ENCODE results near the gene RAI1. TPM values are rescaled to one million over a fixed set of nuclear protein-coding genes. Genes with fewer than 3 reads are reported as not detected.

The RAI1 gene
- total RNA-seq, 1 experiment from 2014 or later, result 46.8 TPM

GRCh38 chr17:17778308-17779014, 97.2 kb downstream of the RAI1 start:
- intact Hi-C loops (cut with micrococcal nuclease; ENCODE audit: unreplicated experiment), result no loop called here
- Histone ChIP-seq H3K9me3 (ENCODE audit: low read depth, low read length, poor library complexity, severe bottlenecking) (no peaks in the 10 kb centered on the region), H3K4me3 (ENCODE audit: low read depth, low read length, poor library complexity, severe bottlenecking) (no peak overlapping the region), H3K27ac (ENCODE audit: low read depth, low read length, poor library complexity, severe bottlenecking) (peak overlapping the region; percentile 71), H3K27me3 (replicated peaks; ENCODE audit: insufficient read depth, low read depth, low read length, poor library complexity) (no peaks in the 10 kb centered on the region), H3K36me3 (ENCODE audit: insufficient read depth, low read length, poor library complexity, severe bottlenecking) (no peaks in the 10 kb centered on the region), H3K4me1 (ENCODE audit: insufficient read depth, low read length, poor library complexity, severe bottlenecking) (peaks cover 32% of the 10 kb centered on the region)
- TF ChIP-seq EZH2 (IDR thresholded peaks at IDR 0.05; ENCODE audit: borderline replicate concordance, low read depth, low read length, poor library complexity, severe bottlenecking), result no peak
- TF ChIP-seq, protein P1, sequence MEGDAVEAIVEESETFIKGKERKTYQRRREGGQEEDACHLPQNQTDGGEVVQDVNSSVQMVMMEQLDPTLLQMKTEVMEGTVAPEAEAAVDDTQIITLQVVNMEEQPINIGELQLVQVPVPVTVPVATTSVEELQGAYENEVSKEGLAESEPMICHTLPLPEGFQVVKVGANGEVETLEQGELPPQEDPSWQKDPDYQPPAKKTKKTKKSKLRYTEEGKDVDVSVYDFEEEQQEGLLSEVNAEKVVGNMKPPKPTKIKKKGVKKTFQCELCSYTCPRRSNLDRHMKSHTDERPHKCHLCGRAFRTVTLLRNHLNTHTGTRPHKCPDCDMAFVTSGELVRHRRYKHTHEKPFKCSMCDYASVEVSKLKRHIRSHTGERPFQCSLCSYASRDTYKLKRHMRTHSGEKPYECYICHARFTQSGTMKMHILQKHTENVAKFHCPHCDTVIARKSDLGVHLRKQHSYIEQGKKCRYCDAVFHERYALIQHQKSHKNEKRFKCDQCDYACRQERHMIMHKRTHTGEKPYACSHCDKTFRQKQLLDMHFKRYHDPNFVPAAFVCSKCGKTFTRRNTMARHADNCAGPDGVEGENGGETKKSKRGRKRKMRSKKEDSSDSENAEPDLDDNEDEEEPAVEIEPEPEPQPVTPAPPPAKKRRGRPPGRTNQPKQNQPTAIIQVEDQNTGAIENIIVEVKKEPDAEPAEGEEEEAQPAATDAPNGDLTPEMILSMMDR (conservative IDR thresholded peaks at IDR 0.05; ENCODE audit: low read depth, low read length), result no peak
- ChIA-PET CTCF (no interaction called here), POLR2A (ENCODE audit: low non-redundant PET) (no interaction called here)
- BruUV-seq (replicated peaks), result no TSS peak
- DNase-seq (ENCODE audit: low spot score), result no peak

- H3K27ac ChIP-seq (ENCODE audit: low read depth, low read length, poor library complexity, severe bottlenecking), result peak overlapping the region; percentile 71
- intact Hi-C loops (cut with micrococcal nuclease; ENCODE audit: unreplicated experiment), result no loop called here
- BruUV-seq (replicated peaks), result no TSS peak
- TF ChIP-seq EZH2 (IDR thresholded peaks at IDR 0.05; ENCODE audit: borderline replicate concordance, low read depth, low read length, poor library complexity, severe bottlenecking), result no peak
- TF ChIP-seq, protein P1 (conservative IDR thresholded peaks at IDR 0.05; ENCODE audit: low read depth, low read length), result no peak
- DNase-seq (ENCODE audit: low spot score), result no peak
- H3K36me3 ChIP-seq (ENCODE audit: insufficient read depth, low read length, poor library complexity, severe bottlenecking), result no peaks in the 10 kb centered on the region
- peaks cover 32% of the 10 kb centered on the region for H3K4me1 ChIP-seq (ENCODE audit: insufficient read depth, low read length, poor library complexity, severe bottlenecking)
- H3K27me3 ChIP-seq (replicated peaks; ENCODE audit: insufficient read depth, low read depth, low read length, poor library complexity), result no peaks in the 10 kb centered on the region
- CTCF ChIA-PET, result interaction anchor here (0.6 kb wide), 1 partner anchor 27 kb away, joined by 3 read pairs; no protein-coding TSS in a partner anchor
- H3K9me3 ChIP-seq (ENCODE audit: low read depth, low read length, poor library complexity, severe bottlenecking), result no peaks in the 10 kb centered on the region
- H3K4me3 ChIP-seq (ENCODE audit: low read depth, low read length, poor library complexity, severe bottlenecking), result no peak overlapping the region
- POLR2A ChIA-PET (ENCODE audit: low non-redundant PET), result no interaction called here
These were observed 97.9 kb downstream of the RAI1 start for GRCh38 chr17:17779015-17779611.

DNA sequence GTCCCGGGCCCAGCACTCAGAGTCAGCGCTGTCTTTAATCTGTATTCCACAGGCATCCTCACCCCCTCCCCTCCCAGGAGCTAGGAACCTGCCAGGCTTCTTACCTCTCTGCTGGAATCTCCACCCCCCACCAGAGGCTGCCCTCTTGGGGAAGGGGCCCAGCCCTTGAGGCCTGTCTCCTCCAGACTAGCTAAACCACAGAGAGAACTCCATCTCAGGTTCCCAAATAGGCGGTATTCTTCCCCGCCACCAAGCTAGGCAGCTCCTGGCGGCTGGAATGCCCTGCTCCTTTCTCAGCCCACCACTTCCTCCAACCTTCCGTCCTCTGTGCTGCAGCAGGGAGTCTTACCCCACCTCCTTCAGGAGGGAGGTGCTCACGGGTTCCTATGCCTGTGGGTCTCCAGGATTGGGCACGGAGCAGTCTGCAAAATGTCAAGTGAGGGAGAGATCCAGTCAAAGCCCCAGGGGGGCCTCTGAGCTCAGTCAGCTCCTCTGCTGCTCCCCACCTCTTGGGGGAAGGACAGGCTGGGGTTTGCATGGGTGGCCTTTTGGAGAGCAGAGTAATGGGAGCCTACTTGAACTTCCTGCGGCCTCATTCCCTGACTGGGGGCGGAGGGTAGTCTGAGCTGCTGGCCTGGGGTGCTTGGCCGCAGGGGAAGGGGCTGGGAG, 99.8 kb downstream of the RAI1 start:
- peak overlapping the region; percentile 63 for H3K4me3 ChIP-seq (ENCODE audit: low read depth, low read length, poor library complexity, severe bottlenecking)
- no TSS peak for BruUV-seq (replicated peaks)
- no peaks in the 10 kb centered on the region for H3K9me3 ChIP-seq (ENCODE audit: low read depth, low read length, poor library complexity, severe bottlenecking)
- peaks cover 51% of the 10 kb centered on the region for H3K4me1 ChIP-seq (ENCODE audit: insufficient read depth, low read length, poor library complexity, severe bottlenecking)
- DNase-seq (ENCODE audit: low spot score), result peak; percentile 91
- ChIA-PET CTCF (interaction anchor here (1.2 kb wide), 1 partner anchor 86 kb away, joined by 5 read pairs; no protein-coding TSS in a partner anchor), POLR2A (ENCODE audit: low non-redundant PET) (no interaction called here)
- TF ChIP-seq EZH2 (IDR thresholded peaks at IDR 0.05; ENCODE audit: borderline replicate concordance, low read depth, low read length, poor library complexity, severe bottlenecking), result no peak
- TF ChIP-seq, protein P1 (conservative IDR thresholded peaks at IDR 0.05; ENCODE audit: low read depth, low read length), result peak; percentile 44
- H3K27me3 ChIP-seq (replicated peaks; ENCODE audit: insufficient read depth, low read depth, low read length, poor library complexity), result no peaks in the 10 kb centered on the region
- intact Hi-C loops (cut with micrococcal nuclease; ENCODE audit: unreplicated experiment), result no loop called here
- H3K27ac ChIP-seq (ENCODE audit: low read depth, low read length, poor library complexity, severe bottlenecking), result peak overlapping the region; percentile 86
- no peaks in the 10 kb centered on the region for H3K36me3 ChIP-seq (ENCODE audit: insufficient read depth, low read length, poor library complexity, severe bottlenecking)
